GM15510 (cell line): ENCODE data around the gene TCEAL1.

Experiments used
- POLR2A ChIP-seq: IDR thresholded peaks from 3 replicates; pipeline ENCODE4 v1.6.1; 2011; ENCODE audit warnings: borderline replicate concordance; ENCODE audit not compliant: insufficient read length; ENCODE audit errors: extremely low read depth

The TCEAL1 gene

DNA sequence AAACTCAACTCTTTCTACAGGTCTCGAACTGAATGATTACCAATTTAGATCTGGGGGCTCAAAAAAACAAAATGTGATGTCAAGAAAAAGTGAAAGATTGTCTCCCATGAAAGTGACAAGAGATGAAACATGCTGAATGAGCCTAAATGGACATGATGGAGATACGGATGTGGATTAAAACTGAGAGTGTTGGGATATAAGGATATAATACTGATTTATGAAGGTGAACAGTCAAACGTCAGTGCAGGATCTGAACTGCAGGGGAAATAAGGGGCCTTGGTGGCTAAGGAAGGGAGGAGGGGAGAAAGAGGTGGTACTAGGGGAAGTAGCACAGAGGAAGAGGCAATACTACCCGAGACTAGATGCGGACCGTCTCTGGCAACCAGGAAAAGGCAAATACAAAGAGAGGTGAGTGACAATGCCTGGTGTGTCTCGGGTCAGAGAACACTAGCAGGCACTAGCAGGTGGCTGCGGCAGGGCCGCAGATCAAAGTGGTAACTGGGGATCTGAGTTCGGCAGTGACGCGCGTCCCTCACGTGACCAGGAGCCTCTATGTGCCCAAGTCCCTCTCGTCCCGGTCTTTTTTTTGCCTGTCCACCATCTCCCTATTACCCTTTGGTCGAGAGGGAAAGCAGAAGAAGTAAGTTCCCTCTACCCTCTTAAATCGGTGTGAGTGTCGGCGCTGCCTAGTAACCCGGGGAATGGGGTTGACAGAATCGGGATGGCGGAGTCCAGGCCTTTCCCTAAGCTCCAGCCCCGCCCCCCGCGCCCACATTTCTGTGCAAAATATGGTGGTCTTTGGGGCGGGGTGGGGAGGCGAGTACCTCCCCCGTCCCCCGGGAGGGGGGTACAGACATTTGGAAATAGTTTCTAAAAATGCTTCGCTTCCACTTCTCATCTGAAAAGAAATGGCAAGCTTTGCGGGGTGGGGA, at the start of gene TCEAL1:
TCEAL1 (plus strand) TSS at position 590 of the 932 bp plus-strand sequence. CDS start 942 bp downstream, outside the sequence.
- TF ChIP-seq POLR2A = peak; percentile 44

DNA sequence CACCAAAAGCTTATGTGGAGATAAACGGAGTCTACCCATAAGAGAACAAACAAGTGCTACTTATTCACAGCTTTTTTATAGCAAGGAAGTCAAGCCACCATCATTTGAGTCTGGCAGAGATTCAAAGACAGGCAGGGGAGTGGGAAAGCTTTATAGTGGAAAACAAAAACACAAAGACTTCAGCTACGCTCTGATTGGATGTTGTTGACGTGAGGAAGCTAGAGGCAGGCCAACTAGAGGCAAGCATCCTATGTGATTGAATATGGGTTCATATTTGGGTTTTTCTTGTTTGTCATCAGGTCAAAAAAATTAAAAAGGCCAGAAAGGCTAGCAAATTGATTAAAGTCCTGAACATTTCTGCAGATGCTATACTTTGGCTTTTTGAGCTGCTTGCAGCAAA, 44.2 kb upstream of the TCEAL1 start:
- no peak for TF ChIP-seq POLR2A

GRCh38 chrX:103585411-103586313, 43.1 kb upstream of the TCEAL1 start, which contains the start of gene TCEAL4:
Gene TCEAL4 (plus strand): TSS chrX:103585515. CDS start chrX:103586676, 1,161 bp downstream.
- TF ChIP-seq POLR2A = peak; percentile 46

DNA sequence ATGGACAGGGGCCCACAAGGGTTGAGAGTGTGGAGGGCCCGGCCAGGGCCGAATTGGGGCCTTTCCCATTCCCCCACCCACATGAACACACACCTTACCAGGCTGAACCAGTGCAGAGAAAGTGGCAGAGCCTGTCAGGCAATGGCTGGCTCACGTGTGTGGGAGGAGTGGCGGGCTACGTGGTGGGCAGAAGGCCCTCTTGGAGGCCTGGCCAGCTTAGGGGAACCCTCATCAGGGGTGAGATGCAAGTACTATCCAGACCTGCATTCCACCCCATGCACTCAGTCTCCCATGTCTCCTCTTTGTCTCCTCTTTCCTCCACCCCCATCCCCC, 42.5 kb upstream of the TCEAL1 start:
- TF ChIP-seq POLR2A = no peak

GRCh38 chrX:103586659-103587058, 42.1 kb upstream of the TCEAL1 start:
- TF ChIP-seq POLR2A = no peak

DNA sequence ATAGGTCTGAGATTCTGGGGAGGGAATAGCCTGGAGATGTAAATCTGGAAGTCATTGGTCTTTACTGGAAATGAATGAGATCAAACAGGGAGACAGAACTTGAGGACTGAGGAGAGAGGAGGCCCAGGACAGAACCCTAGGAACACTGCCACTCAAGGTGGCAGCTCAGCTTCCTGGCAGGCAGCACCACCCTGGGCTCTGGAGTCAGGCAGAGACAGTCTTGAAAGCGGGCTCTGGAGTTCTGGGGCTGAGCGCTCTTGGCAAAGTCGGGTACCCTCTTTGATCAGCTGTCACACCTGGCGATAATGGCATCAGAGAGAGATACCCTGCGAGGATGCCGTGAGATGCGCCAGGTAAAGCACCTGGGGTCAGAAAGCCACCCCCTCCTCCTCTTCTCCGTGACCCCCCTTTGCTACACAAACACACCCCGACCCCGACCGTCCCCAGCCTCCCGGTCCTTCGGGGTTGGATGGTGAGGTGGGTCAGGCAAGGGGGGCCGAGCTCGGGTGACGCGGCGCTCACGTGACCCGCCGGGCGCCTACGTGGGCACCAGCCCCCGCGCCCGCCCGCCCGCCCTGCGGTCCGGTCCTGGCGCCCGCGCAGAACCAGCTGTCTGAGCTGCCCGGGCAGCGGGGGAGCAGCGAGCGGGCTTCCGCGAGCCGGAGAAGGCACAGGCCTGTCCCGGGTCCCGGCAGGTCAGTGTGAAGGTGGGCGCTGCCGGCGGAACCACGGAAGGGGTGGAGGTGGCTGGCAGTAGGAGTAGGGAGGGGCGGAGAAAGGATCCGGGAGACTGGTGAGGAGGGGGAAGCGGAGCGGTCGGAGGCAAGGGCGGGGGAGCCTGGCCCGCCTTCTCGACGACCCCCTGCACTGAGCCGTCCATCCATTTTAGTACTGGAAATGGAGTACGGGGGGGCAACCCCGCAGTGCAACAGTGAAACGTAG, 21.1 kb upstream of the TCEAL1 start, which contains the start of gene TCEAL3:
TCEAL3 (plus strand) TSS at position 600 of the 942 bp plus-strand sequence. CDS start 1,102 bp downstream, outside the sequence.
- TF ChIP-seq POLR2A = peak; percentile 32

DNA sequence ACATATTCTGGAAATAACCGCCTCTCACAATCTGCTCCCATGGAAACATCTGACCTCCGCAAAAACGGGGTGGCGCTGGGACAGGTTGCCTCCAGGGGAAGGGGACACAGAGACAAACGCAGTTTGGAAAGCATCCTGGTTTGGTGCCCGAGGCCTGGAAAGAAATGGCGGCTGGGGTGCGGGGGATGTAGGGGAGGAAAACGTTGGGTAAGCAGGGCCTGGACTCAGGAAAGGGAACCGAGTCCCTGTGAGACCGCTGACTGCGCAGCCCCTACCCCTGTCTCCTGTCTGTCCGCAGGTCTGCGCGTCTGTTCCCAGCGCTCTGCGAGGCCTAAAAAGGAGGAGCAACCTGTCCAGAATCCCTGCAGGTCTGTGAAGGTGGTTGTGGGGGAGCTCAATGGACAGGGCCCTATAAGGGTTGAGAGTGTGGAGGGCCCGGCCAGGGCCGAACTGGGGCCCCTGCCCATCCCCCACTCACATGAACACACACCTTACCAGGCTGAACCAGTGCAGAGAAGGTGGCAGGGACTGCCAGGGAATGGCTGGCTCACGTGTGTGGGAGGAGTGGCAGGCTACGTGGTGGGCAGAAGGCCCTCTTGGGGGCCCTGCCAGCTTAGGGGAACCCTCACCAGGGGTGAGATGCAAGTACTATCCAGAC, 20.3 kb upstream of the TCEAL1 start:
- TF ChIP-seq POLR2A = no peak

DNA sequence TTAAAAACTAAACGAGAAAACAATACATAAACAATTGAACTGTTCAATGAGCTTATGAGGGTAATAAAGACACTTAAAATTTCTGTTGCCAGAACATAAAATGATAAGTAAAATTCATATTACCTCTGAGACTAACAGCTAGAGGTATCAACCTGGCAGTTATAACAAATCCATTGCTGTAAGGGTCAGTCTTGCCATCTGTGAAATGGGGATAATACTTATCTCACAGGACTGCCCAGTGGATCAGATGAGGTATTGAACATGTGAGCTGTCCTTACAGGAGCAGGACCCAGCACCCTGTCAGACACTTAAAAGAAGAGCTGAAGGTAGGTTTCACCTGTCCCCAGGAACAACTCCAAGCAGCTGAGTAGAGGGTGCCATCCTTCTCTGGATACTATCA, 18.5 kb upstream of the TCEAL1 start:
- TF ChIP-seq POLR2A = no peak

DNA sequence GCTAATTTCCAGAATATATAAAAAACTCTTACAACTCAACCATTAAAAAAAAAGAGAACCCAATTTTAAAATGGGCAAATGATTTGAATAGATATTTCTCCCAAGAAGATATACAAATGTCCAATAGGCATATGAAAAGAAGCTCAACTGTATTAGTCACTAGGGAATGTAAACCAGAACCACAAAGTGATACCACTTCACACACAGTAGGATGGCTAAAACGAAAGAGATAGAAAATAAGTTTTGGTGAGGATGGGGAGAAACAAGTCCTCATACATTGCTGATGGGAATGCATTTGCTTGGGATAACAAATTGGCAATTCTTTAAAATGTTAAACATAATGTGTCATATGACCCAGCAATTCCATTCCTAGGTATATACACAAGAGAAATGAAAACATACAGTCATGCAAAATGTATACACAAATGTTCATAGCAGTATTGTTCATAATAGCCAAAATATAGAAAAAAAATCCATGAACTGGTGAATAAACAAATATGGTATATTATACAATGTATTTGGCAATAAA, 15.3 kb upstream of the TCEAL1 start:
- no peak for TF ChIP-seq POLR2A

GRCh38 chrX:103614999-103615398, 13.8 kb upstream of the TCEAL1 start:
- TF ChIP-seq POLR2A = no peak

GRCh38 chrX:103615781-103616371, 12.9 kb upstream of the TCEAL1 start:
- no peak for TF ChIP-seq POLR2A

GRCh38 chrX:103616676-103617186, 12.0 kb upstream of the TCEAL1 start:
- TF ChIP-seq POLR2A = no peak

GRCh38 chrX:103624111-103624510, 4.7 kb upstream of the TCEAL1 start:
- TF ChIP-seq POLR2A = no peak
